ENCODE data around the gene LSAMP. TPM values are rescaled to one million over a fixed set of nuclear protein-coding genes. Genes with fewer than 3 reads are reported as not detected.
"Not testable (repeated sequence)": the region's sequence is repeated elsewhere in the genome, so short reads cannot be mapped to it uniquely, and the experiment has no call there.

LSAMP gene
- total RNA-seq, 1 donor from 2014 or later: 0.07 TPM

GRCh38 chr3:115853104-115853503, 592.2 kb downstream of the LSAMP start:
- no peak for DNase-seq (ENCODE audit: low read depth, low spot score)

- DNase-seq (ENCODE audit: low read depth, low spot score): no peak
These were observed 593.0 kb downstream of the LSAMP start for GRCh38 chr3:115852278-115852677.

GRCh38 chr3:115851571-115851970, 593.7 kb downstream of the LSAMP start:
- DNase-seq (ENCODE audit: low read depth, low spot score): no peak

GRCh38 chr3:115848641-115849040, 596.6 kb downstream of the LSAMP start:
- DNase-seq (ENCODE audit: low read depth, low spot score): no peak

GRCh38 chr3:115845986-115846385, 599.3 kb downstream of the LSAMP start:
- DNase-seq (ENCODE audit: low read depth, low spot score): no peak

- not testable (repeated sequence) for DNase-seq (ENCODE audit: low read depth, low spot score)
These were observed 600.6 kb downstream of the LSAMP start for GRCh38 chr3:115844729-115845128.

GRCh38 chr3:115843206-115843605, 602.1 kb downstream of the LSAMP start:
- DNase-seq (ENCODE audit: low read depth, low spot score): no peak

GRCh38 chr3:115839246-115839645, 606.0 kb downstream of the LSAMP start:
- no peak for DNase-seq (ENCODE audit: low read depth, low spot score)

GRCh38 chr3:115838786-115839185, 606.5 kb downstream of the LSAMP start:
- DNase-seq (ENCODE audit: low read depth, low spot score): no peak

GRCh38 chr3:115836944-115837343, 608.3 kb downstream of the LSAMP start:
- no peak for DNase-seq (ENCODE audit: low read depth, low spot score)

- no peak for DNase-seq (ENCODE audit: low read depth, low spot score)
These were observed 609.3 kb downstream of the LSAMP start for GRCh38 chr3:115835946-115836345.

- no peak for DNase-seq (ENCODE audit: low read depth, low spot score)
These were observed 611.2 kb downstream of the LSAMP start for GRCh38 chr3:115834068-115834467.

- DNase-seq (ENCODE audit: low read depth, low spot score): no peak
These were observed 612.2 kb downstream of the LSAMP start for GRCh38 chr3:115833074-115833473.

GRCh38 chr3:115832265-115832664, 613.0 kb downstream of the LSAMP start:
- DNase-seq (ENCODE audit: low read depth, low spot score): no peak

GRCh38 chr3:115831864-115832263, 613.4 kb downstream of the LSAMP start:
- DNase-seq (ENCODE audit: low read depth, low spot score): no peak

- no peak for DNase-seq (ENCODE audit: low read depth, low spot score)
These were observed 614.4 kb downstream of the LSAMP start for GRCh38 chr3:115830764-115831395.

GRCh38 chr3:115828401-115828800, 616.9 kb downstream of the LSAMP start:
- no peak for DNase-seq (ENCODE audit: low read depth, low spot score)

- DNase-seq (ENCODE audit: low read depth, low spot score): no peak
These were observed 617.8 kb downstream of the LSAMP start for GRCh38 chr3:115827495-115827894.

- no peak for DNase-seq (ENCODE audit: low read depth, low spot score)
These were observed 620.2 kb downstream of the LSAMP start for GRCh38 chr3:115825046-115825445.

GRCh38 chr3:115823083-115823482, 622.2 kb downstream of the LSAMP start:
- DNase-seq (ENCODE audit: low read depth, low spot score): no peak

- DNase-seq (ENCODE audit: low read depth, low spot score): no peak
These were observed 622.7 kb downstream of the LSAMP start for GRCh38 chr3:115822579-115822978.

- peak; percentile 39 for DNase-seq (ENCODE audit: low read depth, low spot score)
These were observed 625.4 kb downstream of the LSAMP start for GRCh38 chr3:115819785-115820384.

GRCh38 chr3:115814778-115815380, 630.4 kb downstream of the LSAMP start:
- peak; percentile 15 for DNase-seq (ENCODE audit: low read depth, low spot score)

Measured in pulmonary artery endothelial cell (primary cell).